Mesothelial cell of epicardium (in vitro differentiated cells): ENCODE measurements around the gene SCARB1. TPM values are rescaled to one million over a fixed set of nuclear protein-coding genes. Genes with fewer than 3 reads are reported as not detected.

ENCODE experiments used
- DNase-seq, 2 experiments: peaks; one replicate each; pipeline ENCODE4 v3.0.0; 2021; ENCODE audit warnings: low spot score in 2 of 2; ENCODE audit not compliant: unreplicated experiment in 2 of 2
- H3K27ac Mint-ChIP-seq: 2 replicates; pipeline ENCODE4 v1.8.0; 2021; ENCODE audit warnings: mixed read lengths
- H3K27me3 Mint-ChIP-seq: 2 replicates; pipeline ENCODE4 v1.8.0; 2021; ENCODE audit warnings: low read depth, mixed read lengths
- H3K36me3 Mint-ChIP-seq: 2 replicates; pipeline ENCODE4 v1.8.0; 2021; ENCODE audit warnings: mixed read lengths
- H3K4me1 Mint-ChIP-seq: 2 replicates; pipeline ENCODE4 v1.8.0; 2021; ENCODE audit warnings: mixed read lengths
- H3K4me3 Mint-ChIP-seq: 2 replicates; pipeline ENCODE4 v1.8.0; 2021; ENCODE audit warnings: mild to moderate bottlenecking, moderate library complexity, mixed read lengths
- H3K9me3 Mint-ChIP-seq: 2 replicates; pipeline ENCODE4 v1.8.0; 2021; ENCODE audit warnings: mixed read lengths
- CTCF ChIP-seq: fragments of 200-600 bp; sonication (generic); IDR thresholded peaks from one replicate; pipeline ENCODE4 v1.5.0; 2021; ENCODE audit warnings: antibody characterized with exemption; ENCODE audit not compliant: unreplicated experiment
- total RNA-seq: library from RNA; stranded (reverse); gene quantifications from 3 replicates; pipeline ENCODE4 v1.2.1, GENCODE V29; 2021

Gene SCARB1
- total RNA-seq, 1 donor from 2014 or later, result 40.2 TPM

DNA sequence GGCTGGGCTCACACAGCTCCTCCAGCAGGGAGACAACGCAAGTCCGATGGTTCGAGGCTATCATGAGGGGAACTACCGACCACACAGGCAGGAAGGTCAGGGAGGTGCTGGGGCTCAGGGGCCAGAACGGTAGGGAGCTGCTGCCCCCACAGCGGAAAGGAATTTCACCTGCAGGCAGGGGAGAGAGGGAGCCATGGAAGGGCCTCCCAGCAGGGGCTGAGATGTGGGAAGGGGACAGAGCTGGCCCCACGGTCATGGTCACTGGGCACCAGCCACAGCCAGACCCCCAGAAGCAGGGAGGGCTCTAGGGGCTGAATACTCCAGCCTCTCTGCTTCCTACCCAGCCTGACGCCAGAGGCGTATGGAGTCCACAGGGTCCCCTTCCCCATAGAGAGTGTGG is 103.1 kb downstream of the SCARB1 start:
- Mint-ChIP-seq H3K27ac (no peak overlapping the region), H3K36me3 (peaks cover 1% of the 10 kb centered on the region), H3K4me1 (peaks cover 26% of the 10 kb centered on the region), H3K4me3 (no peak overlapping the region), H3K9me3 (peaks cover 15% of the 10 kb centered on the region), H3K27me3 (peaks cover 7% of the 10 kb centered on the region)
- DNase-seq, result no peak
- no peak for TF ChIP-seq CTCF

DNA sequence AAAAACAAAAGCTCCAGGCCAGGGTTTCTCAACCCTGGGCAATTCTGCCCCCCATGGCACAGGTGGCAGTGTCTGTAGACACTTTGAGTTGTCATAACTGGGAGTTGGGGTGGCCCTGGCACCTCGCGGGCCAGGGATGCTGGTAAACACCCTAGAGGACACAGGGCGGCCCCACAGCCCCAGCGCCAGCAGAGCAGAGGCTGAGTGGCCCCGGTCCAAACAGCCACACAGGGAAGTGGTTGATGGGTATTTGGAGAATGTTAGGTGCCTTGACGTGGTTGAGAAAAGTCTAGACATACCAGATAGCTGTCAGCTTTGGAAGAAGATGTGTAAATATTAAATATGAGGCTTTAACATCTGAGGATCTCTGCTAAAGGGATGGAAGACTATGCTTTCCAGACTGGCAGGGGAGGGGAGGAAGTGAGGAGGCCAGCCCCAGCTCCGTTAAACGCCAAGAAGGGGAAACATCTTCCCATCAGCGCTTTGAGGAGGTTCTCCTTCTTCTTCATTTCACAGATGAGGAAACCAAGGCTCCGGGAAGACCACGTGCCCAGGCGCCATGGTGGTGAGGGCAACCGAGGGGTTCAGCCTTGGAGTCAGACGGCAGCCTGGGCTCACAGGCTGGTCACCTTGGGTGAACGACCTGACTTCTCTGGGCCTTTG is 103.7 kb downstream of the SCARB1 start:
- Mint-ChIP-seq H3K27ac (no peak overlapping the region), H3K9me3 (peaks cover 15% of the 10 kb centered on the region), H3K4me1 (peaks cover 28% of the 10 kb centered on the region), H3K4me3 (no peak overlapping the region), H3K36me3 (peaks cover 1% of the 10 kb centered on the region), H3K27me3 (peaks cover 7% of the 10 kb centered on the region)
- TF ChIP-seq CTCF, result no peak
- no peak for DNase-seq

GRCh38 chr12:124758266-124759220 is 105.1 kb downstream of the SCARB1 start:
- peaks cover 1% of the 10 kb centered on the region for H3K36me3 Mint-ChIP-seq
- no peak for DNase-seq
- no peak overlapping the region for H3K27ac Mint-ChIP-seq
- H3K4me1 Mint-ChIP-seq, result peaks cover 29% of the 10 kb centered on the region
- TF ChIP-seq CTCF, result no peak
- H3K9me3 Mint-ChIP-seq, result peaks cover 15% of the 10 kb centered on the region
- peaks cover 7% of the 10 kb centered on the region for H3K27me3 Mint-ChIP-seq
- H3K4me3 Mint-ChIP-seq, result no peak overlapping the region

DNA sequence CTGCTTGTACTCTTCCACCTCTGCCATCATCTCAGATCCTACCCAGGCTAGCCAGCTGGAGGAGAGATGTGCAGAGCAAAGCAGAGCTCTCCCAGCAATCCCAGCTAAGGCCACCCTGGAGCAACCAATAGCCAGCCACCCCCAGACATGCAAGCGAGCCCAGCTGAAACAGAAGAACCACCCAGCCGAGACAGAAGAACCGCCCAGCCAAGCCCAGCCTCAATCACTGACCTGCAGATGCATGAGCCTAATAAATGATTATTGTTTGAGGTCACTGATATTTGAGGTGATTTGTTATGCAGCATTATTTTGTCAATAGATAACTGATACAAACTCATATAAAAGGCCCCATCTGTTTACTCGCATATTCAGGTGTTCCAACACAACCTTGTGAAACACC is 106.3 kb downstream of the SCARB1 start:
- H3K36me3 Mint-ChIP-seq, result peaks cover 1% of the 10 kb centered on the region
- H3K27ac Mint-ChIP-seq, result no peak overlapping the region
- peaks cover 7% of the 10 kb centered on the region for H3K27me3 Mint-ChIP-seq
- DNase-seq, result no peak
- peaks cover 38% of the 10 kb centered on the region for H3K4me1 Mint-ChIP-seq
- TF ChIP-seq CTCF, result no peak
- H3K9me3 Mint-ChIP-seq, result peaks cover 19% of the 10 kb centered on the region
- no peak overlapping the region for H3K4me3 Mint-ChIP-seq

- Mint-ChIP-seq H3K9me3 (peaks cover 19% of the 10 kb centered on the region), H3K27me3 (peaks cover 7% of the 10 kb centered on the region), H3K27ac (no peak overlapping the region), H3K4me1 (peaks cover 38% of the 10 kb centered on the region), H3K36me3 (peaks cover 1% of the 10 kb centered on the region), H3K4me3 (no peak overlapping the region)
- no peak for TF ChIP-seq CTCF
- no peak for DNase-seq
These were observed 106.9 kb downstream of the SCARB1 start for GRCh38 chr12:124756760-124757159.
